WTC11 (cell line): ENCODE data around the gene MEGF11. TPM values are rescaled to one million over a fixed set of nuclear protein-coding genes. Genes with fewer than 3 reads are reported as not detected.

ENCODE experiments used
- ATAC-seq: fragments of 200-7000 bp; cut with Tn5 transposase; 2 replicates; pipeline ENCODE4 v1.10.0; 2021; ENCODE audit warnings: mild to moderate bottlenecking, moderate library complexity
- CTCF ChIA-PET: fragments of 300-600 bp; sonication (Branson Sonifier 250); formaldehyde crosslinking; loops from one replicate; lab custom pipeline; 2021; ENCODE audit warnings: antibody characterized with exemption; lab: Charles Lee
- POLR2A ChIA-PET: fragments of 350-600 bp; sonication (Branson Sonifier 250); formaldehyde crosslinking; loops from one replicate; lab custom pipeline; 2021; ENCODE audit warnings: antibody characterized with exemption; lab: Charles Lee
- DNase-seq: peaks from one replicate; pipeline ENCODE4 v3.0.0; 2021; ENCODE audit warnings: low spot score
- H3K27ac Mint-ChIP-seq: 2 replicates; pipeline ENCODE4 v1.8.0; 2021; ENCODE audit warnings: mixed read lengths
- H3K27me3 Mint-ChIP-seq: 2 replicates; pipeline ENCODE4 v1.8.0; 2021; ENCODE audit warnings: low read depth, mild to moderate bottlenecking, moderate library complexity, mixed read lengths
- H3K36me3 Mint-ChIP-seq: 2 replicates; pipeline ENCODE4 v1.8.0; 2021; ENCODE audit warnings: mixed read lengths
- H3K4me1 Mint-ChIP-seq: 2 replicates; pipeline ENCODE4 v1.8.0; 2022; ENCODE audit warnings: mixed read lengths
- H3K4me3 Mint-ChIP-seq: 2 replicates; pipeline ENCODE4 v1.8.0; 2021; ENCODE audit warnings: mild to moderate bottlenecking, moderate library complexity, mixed read lengths
- H3K9me3 Mint-ChIP-seq: 2 replicates; pipeline ENCODE4 v1.8.0; 2021; ENCODE audit warnings: mixed read lengths
- ETV6 ChIP-seq: sonication (generic); formaldehyde crosslinking; IDR thresholded peaks from 2 replicates; pipeline ENCODE4 v1.8.1; 2022; ENCODE audit warnings: mild to moderate bottlenecking, missing genetic modification reagents
- HMGA2 ChIP-seq: fragments of 250-450 bp; sonication (Bioruptor Pico); IDR thresholded peaks from 2 replicates; pipeline ENCODE4 v1.4.0; 2021; ENCODE audit warnings: mild to moderate bottlenecking, moderate library complexity
- MXD4 ChIP-seq: fragments of 250-450 bp; sonication (Bioruptor Pico); IDR thresholded peaks from 2 replicates; pipeline ENCODE4 v1.8.0; 2021; ENCODE audit warnings: mild to moderate bottlenecking, moderate library complexity, borderline replicate concordance
- MYBL2 ChIP-seq: sonication (generic); formaldehyde crosslinking; IDR thresholded peaks from 2 replicates; pipeline ENCODE4 v1.8.1; 2023; ENCODE audit warnings: mild to moderate bottlenecking, moderate library complexity, missing genetic modification reagents
- NFE2L1 ChIP-seq: sonication (generic); formaldehyde crosslinking; IDR thresholded peaks from 2 replicates; pipeline ENCODE4 v1.8.1; 2023; ENCODE audit warnings: missing genetic modification reagents
- NFYB ChIP-seq: sonication (generic); formaldehyde crosslinking; conservative IDR thresholded peaks from 2 replicates; pipeline ENCODE4 v1.8.0; 2022; ENCODE audit warnings: low read depth, missing genetic modification reagents
- OVOL2 ChIP-seq: fragments of 250-450 bp; sonication (Bioruptor Pico); IDR thresholded peaks from 2 replicates; pipeline ENCODE4 v1.9.0; 2021; ENCODE audit warnings: mild to moderate bottlenecking, borderline replicate concordance
- RORB ChIP-seq: fragments of 250-450 bp; sonication (Bioruptor Pico); IDR thresholded peaks from 2 replicates; pipeline ENCODE4 v1.9.0; 2021; ENCODE audit warnings: mild to moderate bottlenecking
- SMAD3 ChIP-seq: sonication (generic); formaldehyde crosslinking; IDR thresholded peaks from 2 replicates; pipeline ENCODE4 v1.8.0; 2022; ENCODE audit warnings: missing genetic modification reagents, mild to moderate bottlenecking, borderline replicate concordance
- SOX15 ChIP-seq: fragments of 250-450 bp; sonication (Bioruptor Pico); IDR thresholded peaks from 2 replicates; pipeline ENCODE4 v1.9.0; 2021; ENCODE audit warnings: mild to moderate bottlenecking
- ZNF423 ChIP-seq: fragments of 250-450 bp; sonication (Bioruptor Pico); IDR thresholded peaks from 2 replicates; pipeline ENCODE4 v2.1.2; 2022; ENCODE audit warnings: mild to moderate bottlenecking, moderate library complexity
- total RNA-seq: library from RNA; stranded (reverse); gene quantifications from 3 replicates; pipeline ENCODE4 v1.2.3, GENCODE V29; 2021
- TF ChIP-seq, protein P1 (sequence below): fragments of 200-600 bp; IDR thresholded peaks from 2 replicates; pipeline ENCODE4 v1.8.0; 2022; ENCODE audit warnings: antibody characterized with exemption
- TF ChIP-seq, protein P2 (sequence below): sonication (generic); formaldehyde crosslinking; IDR thresholded peaks from 2 replicates; pipeline ENCODE4 v1.8.0; 2023; ENCODE audit warnings: mild to moderate bottlenecking, missing genetic modification reagents
- TF ChIP-seq, protein P3 (sequence below): fragments of 250-450 bp; sonication (Bioruptor Pico); IDR thresholded peaks from 2 replicates; pipeline ENCODE4 v2.1.2; 2022; ENCODE audit warnings: mild to moderate bottlenecking, moderate library complexity
- TF ChIP-seq, protein P4 (sequence below): sonication (generic); formaldehyde crosslinking; IDR thresholded peaks from 2 replicates; pipeline ENCODE4 v1.8.1; 2023; ENCODE audit warnings: mild to moderate bottlenecking, missing genetic modification reagents, moderate library complexity
- TF ChIP-seq, protein P5 (sequence below): fragments of 250-450 bp; sonication (Bioruptor Pico); IDR thresholded peaks from 2 replicates; pipeline ENCODE4 v1.9.0; 2021; ENCODE audit warnings: moderate library complexity, mild to moderate bottlenecking, inconsistent platforms, borderline replicate concordance
- TF ChIP-seq, protein P6 (sequence below): sonication (generic); formaldehyde crosslinking; IDR thresholded peaks from 2 replicates; pipeline ENCODE4 v1.8.0; 2022; ENCODE audit warnings: missing genetic modification reagents
- TF ChIP-seq, protein P7 (sequence below): fragments of 250-450 bp; sonication (Bioruptor Pico); conservative IDR thresholded peaks from 2 replicates; pipeline ENCODE4 v1.9.0; 2021; ENCODE audit warnings: mild to moderate bottlenecking

The MEGF11 gene
- total RNA-seq, 1 experiment from 2014 or later = 3.3 TPM

DNA sequence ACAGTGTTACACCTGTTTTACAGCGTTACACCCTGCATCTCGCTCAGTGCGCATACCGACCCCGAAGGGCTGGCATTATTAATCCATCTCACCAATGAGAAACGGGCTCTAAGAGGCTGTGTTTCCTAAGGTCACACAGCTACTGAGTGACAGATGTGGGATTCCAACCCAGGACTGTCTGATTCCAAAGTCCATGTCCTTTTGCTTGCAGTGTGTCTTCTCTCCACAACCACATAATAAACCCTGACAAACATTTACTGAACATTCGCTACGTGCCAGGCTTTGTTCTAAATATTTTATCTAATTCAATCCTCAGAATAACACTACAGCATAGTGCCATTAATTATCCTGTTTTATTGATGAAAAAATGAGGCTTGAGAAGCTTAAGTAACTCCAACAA is 305.2 kb downstream of the MEGF11 start (continued):
- TF ChIP-seq, protein P1, sequence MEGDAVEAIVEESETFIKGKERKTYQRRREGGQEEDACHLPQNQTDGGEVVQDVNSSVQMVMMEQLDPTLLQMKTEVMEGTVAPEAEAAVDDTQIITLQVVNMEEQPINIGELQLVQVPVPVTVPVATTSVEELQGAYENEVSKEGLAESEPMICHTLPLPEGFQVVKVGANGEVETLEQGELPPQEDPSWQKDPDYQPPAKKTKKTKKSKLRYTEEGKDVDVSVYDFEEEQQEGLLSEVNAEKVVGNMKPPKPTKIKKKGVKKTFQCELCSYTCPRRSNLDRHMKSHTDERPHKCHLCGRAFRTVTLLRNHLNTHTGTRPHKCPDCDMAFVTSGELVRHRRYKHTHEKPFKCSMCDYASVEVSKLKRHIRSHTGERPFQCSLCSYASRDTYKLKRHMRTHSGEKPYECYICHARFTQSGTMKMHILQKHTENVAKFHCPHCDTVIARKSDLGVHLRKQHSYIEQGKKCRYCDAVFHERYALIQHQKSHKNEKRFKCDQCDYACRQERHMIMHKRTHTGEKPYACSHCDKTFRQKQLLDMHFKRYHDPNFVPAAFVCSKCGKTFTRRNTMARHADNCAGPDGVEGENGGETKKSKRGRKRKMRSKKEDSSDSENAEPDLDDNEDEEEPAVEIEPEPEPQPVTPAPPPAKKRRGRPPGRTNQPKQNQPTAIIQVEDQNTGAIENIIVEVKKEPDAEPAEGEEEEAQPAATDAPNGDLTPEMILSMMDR = no peak
- no peak for TF ChIP-seq MXD4 (CRISPR knock-in tag)
- TF ChIP-seq NFE2L1 (CRISPR knock-in tag) = no peak

DNA sequence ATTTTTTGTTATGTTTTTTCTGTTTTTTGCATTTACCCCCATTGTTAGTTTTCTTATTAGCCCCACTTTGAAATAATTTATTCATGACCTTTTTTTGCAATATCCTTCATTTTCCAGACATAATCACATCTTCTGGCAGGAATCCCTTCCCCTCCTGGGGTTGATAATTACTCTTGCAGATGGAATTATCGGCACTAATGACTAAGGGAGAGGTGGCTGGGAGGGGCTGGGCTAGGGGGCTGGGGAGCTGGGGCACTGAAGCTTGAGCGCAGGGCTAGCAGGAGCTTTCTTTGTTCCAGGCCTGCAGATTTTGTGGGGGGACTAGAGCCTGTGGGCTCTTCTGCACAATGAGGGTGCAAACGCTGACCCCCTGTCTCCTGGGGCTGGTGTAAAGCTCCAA is 306.5 kb downstream of the MEGF11 start:
- no peak for ATAC-seq
- Mint-ChIP-seq H3K4me1 (no peaks in the 10 kb centered on the region), H3K9me3 (no peaks in the 10 kb centered on the region), H3K4me3 (no peak overlapping the region), H3K27ac (no peak overlapping the region), H3K27me3 (no peaks in the 10 kb centered on the region), H3K36me3 (no peaks in the 10 kb centered on the region)
- no peak for DNase-seq
- no peak for TF ChIP-seq ZNF423
- TF ChIP-seq, protein P2, sequence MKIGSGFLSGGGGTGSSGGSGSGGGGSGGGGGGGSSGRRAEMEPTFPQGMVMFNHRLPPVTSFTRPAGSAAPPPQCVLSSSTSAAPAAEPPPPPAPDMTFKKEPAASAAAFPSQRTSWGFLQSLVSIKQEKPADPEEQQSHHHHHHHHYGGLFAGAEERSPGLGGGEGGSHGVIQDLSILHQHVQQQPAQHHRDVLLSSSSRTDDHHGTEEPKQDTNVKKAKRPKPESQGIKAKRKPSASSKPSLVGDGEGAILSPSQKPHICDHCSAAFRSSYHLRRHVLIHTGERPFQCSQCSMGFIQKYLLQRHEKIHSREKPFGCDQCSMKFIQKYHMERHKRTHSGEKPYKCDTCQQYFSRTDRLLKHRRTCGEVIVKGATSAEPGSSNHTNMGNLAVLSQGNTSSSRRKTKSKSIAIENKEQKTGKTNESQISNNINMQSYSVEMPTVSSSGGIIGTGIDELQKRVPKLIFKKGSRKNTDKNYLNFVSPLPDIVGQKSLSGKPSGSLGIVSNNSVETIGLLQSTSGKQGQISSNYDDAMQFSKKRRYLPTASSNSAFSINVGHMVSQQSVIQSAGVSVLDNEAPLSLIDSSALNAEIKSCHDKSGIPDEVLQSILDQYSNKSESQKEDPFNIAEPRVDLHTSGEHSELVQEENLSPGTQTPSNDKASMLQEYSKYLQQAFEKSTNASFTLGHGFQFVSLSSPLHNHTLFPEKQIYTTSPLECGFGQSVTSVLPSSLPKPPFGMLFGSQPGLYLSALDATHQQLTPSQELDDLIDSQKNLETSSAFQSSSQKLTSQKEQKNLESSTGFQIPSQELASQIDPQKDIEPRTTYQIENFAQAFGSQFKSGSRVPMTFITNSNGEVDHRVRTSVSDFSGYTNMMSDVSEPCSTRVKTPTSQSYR (CRISPR knock-in tag) = no peak
- TF ChIP-seq OVOL2 (CRISPR knock-in tag) = no peak
- TF ChIP-seq, protein P3, sequence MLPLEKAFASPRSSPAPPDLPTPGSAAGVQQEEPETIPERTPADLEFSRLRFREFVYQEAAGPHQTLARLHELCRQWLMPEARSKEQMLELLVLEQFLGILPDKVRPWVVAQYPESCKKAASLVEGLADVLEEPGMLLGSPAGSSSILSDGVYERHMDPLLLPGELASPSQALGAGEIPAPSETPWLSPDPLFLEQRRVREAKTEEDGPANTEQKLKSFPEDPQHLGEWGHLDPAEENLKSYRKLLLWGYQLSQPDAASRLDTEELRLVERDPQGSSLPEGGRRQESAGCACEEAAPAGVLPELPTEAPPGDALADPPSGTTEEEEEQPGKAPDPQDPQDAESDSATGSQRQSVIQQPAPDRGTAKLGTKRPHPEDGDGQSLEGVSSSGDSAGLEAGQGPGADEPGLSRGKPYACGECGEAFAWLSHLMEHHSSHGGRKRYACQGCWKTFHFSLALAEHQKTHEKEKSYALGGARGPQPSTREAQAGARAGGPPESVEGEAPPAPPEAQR (CRISPR knock-in tag) = no peak
- no peak for TF ChIP-seq RORB (CRISPR knock-in tag)
- no peak for TF ChIP-seq NFE2L1 (CRISPR knock-in tag)
- TF ChIP-seq, protein P4, sequence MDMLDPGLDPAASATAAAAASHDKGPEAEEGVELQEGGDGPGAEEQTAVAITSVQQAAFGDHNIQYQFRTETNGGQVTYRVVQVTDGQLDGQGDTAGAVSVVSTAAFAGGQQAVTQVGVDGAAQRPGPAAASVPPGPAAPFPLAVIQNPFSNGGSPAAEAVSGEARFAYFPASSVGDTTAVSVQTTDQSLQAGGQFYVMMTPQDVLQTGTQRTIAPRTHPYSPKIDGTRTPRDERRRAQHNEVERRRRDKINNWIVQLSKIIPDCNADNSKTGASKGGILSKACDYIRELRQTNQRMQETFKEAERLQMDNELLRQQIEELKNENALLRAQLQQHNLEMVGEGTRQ (CRISPR knock-in tag) = no peak
- TF ChIP-seq, protein P5, sequence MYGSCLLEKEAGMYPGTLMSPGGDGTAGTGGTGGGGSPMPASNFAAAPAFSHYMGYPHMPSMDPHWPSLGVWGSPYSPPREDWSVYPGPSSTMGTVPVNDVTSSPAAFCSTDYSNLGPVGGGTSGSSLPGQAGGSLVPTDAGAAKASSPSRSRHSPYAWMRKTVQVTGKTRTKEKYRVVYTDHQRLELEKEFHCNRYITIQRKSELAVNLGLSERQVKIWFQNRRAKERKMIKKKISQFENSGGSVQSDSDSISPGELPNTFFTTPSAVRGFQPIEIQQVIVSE = no peak
- no peak for TF ChIP-seq SOX15 (CRISPR knock-in tag)
- no peak for TF ChIP-seq HMGA2 (CRISPR knock-in tag)
- no peak for TF ChIP-seq NFYB (CRISPR knock-in tag)
- TF ChIP-seq, protein P6, sequence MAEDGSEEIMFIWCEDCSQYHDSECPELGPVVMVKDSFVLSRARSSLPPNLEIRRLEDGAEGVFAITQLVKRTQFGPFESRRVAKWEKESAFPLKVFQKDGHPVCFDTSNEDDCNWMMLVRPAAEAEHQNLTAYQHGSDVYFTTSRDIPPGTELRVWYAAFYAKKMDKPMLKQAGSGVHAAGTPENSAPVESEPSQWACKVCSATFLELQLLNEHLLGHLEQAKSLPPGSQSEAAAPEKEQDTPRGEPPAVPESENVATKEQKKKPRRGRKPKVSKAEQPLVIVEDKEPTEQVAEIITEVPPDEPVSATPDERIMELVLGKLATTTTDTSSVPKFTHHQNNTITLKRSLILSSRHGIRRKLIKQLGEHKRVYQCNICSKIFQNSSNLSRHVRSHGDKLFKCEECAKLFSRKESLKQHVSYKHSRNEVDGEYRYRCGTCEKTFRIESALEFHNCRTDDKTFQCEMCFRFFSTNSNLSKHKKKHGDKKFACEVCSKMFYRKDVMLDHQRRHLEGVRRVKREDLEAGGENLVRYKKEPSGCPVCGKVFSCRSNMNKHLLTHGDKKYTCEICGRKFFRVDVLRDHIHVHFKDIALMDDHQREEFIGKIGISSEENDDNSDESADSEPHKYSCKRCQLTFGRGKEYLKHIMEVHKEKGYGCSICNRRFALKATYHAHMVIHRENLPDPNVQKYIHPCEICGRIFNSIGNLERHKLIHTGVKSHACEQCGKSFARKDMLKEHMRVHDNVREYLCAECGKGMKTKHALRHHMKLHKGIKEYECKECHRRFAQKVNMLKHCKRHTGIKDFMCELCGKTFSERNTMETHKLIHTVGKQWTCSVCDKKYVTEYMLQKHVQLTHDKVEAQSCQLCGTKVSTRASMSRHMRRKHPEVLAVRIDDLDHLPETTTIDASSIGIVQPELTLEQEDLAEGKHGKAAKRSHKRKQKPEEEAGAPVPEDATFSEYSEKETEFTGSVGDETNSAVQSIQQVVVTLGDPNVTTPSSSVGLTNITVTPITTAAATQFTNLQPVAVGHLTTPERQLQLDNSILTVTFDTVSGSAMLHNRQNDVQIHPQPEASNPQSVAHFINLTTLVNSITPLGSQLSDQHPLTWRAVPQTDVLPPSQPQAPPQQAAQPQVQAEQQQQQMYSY = no peak
- TF ChIP-seq ETV6 = no peak
- no peak for TF ChIP-seq SMAD3 (CRISPR knock-in tag)
- TF ChIP-seq MYBL2 (CRISPR knock-in tag) = no peak
- TF ChIP-seq, protein P7, sequence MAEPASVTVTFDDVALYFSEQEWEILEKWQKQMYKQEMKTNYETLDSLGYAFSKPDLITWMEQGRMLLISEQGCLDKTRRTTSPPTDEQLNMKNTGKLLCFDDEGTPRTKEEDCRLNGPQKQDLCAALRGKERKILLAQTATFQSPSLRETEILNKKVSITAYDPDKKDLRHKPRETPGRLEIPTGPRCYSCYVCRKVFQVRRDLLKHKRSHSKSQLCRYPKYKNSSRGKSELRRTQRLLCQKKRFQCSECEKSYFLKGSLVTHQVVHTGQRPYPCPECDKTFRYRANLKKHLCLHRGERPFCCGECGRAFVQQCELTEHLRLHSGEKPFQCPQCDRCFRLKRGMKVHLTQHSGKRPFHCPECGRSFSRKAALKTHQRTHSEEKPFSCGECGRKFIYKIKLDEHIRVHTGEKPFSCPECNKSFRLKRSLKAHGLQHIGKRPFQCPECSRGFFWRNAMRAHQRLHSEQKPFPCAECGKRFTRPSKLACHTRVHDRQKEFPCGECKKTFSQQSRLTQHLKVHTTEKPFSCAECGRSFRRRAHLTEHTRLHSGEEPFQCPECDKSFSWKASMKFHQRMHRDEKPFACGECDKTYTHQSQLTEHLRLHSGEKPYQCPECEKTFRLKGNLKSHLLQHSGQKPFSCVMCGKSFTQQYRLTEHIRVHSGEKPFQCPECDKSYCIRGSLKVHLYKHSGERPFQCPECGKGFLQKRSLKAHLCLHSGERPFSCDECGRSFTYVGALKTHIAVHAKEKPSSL = no peak
- POLR2A ChIA-PET = no interaction called here
- CTCF ChIA-PET = no interaction called here
